Neural crest cell (in vitro differentiated cells): ENCODE results near the gene LTA. TPM values are rescaled to one million over a fixed set of nuclear protein-coding genes. Genes with fewer than 3 reads are reported as not detected.
"Not testable (repeated sequence)": the region's sequence is repeated elsewhere in the genome, so short reads cannot be mapped to it uniquely, and the experiment has no call there.

Experiments
- DNase-seq: peaks from one replicate; pipeline ENCODE4 v3.0.0; 2021; ENCODE audit warnings: low read depth, mixed read lengths, low spot score
- H3K27ac Mint-ChIP-seq: one replicate; pipeline ENCODE4 v1.8.0; 2021; ENCODE audit warnings: mild to moderate bottlenecking, mixed read lengths; ENCODE audit not compliant: unreplicated experiment
- H3K27me3 Mint-ChIP-seq: 2 replicates; pipeline ENCODE4 v1.8.0; 2021; ENCODE audit warnings: low read depth, mild to moderate bottlenecking, mixed read lengths
- H3K36me3 Mint-ChIP-seq: 2 replicates; pipeline ENCODE4 v1.8.0; 2021; ENCODE audit warnings: low read depth, mild to moderate bottlenecking, mixed read lengths
- H3K4me1 Mint-ChIP-seq: 2 replicates; pipeline ENCODE4 v1.8.0; 2021; ENCODE audit warnings: mixed read lengths
- H3K4me3 Mint-ChIP-seq: one replicate; pipeline ENCODE4 v1.8.0; 2021; ENCODE audit warnings: mild to moderate bottlenecking, mixed read lengths
- H3K9me3 Mint-ChIP-seq: 2 replicates; pipeline ENCODE4 v1.8.0; 2021; ENCODE audit warnings: mixed read lengths
- total RNA-seq: library from RNA; stranded (reverse); gene quantifications from 2 replicates; pipeline ENCODE4 v1.2.1, GENCODE V29; 2021
- TF ChIP-seq, protein P1 (sequence below): fragments of 200-600 bp; sonication (generic); conservative IDR thresholded peaks from 2 replicates; pipeline ENCODE4 v1.5.0; 2021; ENCODE audit warnings: antibody characterized with exemption, mild to moderate bottlenecking

The LTA gene
- total RNA-seq, 1 donor from 2014 or later: 0.26 TPM

DNA sequence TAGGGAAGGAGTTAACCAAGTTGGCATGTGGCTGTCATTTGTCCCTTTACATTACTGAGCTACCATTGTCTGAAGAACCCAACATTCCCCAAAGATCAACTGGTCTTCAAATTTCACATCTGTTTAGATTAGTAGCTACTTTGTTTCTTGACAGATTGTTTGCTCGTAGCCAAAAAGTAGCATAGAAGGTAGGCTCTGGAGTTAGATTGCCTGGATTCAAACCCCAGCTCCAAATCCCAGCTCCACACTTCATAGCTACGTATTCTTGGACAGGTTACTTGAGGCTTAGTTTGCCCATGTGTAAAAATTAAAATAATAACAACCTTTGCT lies 23.6 kb upstream of the LTA start:
- Mint-ChIP-seq H3K4me3 (peak overlapping the region; percentile 63), H3K27me3 (no peaks in the 10 kb centered on the region), H3K27ac (no peak overlapping the region), H3K9me3 (no peaks in the 10 kb centered on the region), H3K36me3 (no peaks in the 10 kb centered on the region), H3K4me1 (peaks cover 36% of the 10 kb centered on the region)
- no peak for DNase-seq
- TF ChIP-seq, protein P1, sequence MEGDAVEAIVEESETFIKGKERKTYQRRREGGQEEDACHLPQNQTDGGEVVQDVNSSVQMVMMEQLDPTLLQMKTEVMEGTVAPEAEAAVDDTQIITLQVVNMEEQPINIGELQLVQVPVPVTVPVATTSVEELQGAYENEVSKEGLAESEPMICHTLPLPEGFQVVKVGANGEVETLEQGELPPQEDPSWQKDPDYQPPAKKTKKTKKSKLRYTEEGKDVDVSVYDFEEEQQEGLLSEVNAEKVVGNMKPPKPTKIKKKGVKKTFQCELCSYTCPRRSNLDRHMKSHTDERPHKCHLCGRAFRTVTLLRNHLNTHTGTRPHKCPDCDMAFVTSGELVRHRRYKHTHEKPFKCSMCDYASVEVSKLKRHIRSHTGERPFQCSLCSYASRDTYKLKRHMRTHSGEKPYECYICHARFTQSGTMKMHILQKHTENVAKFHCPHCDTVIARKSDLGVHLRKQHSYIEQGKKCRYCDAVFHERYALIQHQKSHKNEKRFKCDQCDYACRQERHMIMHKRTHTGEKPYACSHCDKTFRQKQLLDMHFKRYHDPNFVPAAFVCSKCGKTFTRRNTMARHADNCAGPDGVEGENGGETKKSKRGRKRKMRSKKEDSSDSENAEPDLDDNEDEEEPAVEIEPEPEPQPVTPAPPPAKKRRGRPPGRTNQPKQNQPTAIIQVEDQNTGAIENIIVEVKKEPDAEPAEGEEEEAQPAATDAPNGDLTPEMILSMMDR: no peak

DNA sequence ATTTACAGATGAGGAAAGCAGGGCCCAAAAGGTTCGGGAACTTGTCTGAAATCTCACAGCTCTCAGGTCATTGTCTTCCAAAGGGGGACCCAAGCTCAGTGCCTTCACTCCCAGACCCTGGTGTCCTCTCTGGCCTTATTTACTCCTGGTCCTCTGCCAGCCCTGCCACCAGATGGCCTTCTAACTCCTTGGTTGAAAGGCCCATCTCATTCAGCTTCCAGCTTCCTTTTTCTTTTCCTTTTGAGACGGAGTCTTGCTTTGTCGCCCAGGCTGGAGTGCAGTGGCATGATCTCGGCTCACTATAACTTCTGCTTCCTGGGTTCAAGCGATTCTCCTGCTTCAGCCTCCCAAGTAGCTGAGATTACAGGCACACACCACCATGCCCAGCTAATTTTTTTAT lies 20.7 kb upstream of the LTA start:
- Mint-ChIP-seq H3K4me1 (peaks cover 27% of the 10 kb centered on the region), H3K4me3 (peak overlapping the region; percentile 54)
- not testable (repeated sequence) for H3K9me3 Mint-ChIP-seq, H3K27me3 Mint-ChIP-seq, H3K36me3 Mint-ChIP-seq, DNase-seq, H3K27ac Mint-ChIP-seq
- TF ChIP-seq, protein P1: peak; percentile 52

DNA sequence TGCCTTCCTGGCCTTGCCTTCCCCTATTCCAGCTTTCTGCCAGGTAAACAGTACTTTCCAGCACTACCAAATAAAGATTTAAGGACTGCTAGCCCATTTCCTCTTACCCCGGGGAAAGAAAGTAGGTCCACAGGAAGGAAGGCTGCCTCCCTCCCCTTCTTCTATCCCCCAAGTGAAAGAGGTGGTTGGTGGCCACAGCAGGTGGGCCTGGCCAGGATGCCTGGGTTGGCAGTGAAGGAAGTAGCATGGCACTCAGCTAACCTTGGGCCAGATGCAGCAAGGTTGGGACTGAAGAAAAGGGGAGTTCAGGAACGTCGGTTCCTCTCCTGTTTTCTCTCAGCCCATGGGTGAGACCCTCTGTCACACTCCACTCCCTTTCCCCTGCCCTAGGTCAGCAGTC lies 15.8 kb upstream of the LTA start:
- Mint-ChIP-seq H3K4me3 (no peak overlapping the region), H3K36me3 (peaks cover 11% of the 10 kb centered on the region), H3K9me3 (no peaks in the 10 kb centered on the region), H3K4me1 (peaks cover 18% of the 10 kb centered on the region), H3K27me3 (no peaks in the 10 kb centered on the region), H3K27ac (no peak overlapping the region)
- no peak for DNase-seq
- TF ChIP-seq, protein P1: no peak

DNA sequence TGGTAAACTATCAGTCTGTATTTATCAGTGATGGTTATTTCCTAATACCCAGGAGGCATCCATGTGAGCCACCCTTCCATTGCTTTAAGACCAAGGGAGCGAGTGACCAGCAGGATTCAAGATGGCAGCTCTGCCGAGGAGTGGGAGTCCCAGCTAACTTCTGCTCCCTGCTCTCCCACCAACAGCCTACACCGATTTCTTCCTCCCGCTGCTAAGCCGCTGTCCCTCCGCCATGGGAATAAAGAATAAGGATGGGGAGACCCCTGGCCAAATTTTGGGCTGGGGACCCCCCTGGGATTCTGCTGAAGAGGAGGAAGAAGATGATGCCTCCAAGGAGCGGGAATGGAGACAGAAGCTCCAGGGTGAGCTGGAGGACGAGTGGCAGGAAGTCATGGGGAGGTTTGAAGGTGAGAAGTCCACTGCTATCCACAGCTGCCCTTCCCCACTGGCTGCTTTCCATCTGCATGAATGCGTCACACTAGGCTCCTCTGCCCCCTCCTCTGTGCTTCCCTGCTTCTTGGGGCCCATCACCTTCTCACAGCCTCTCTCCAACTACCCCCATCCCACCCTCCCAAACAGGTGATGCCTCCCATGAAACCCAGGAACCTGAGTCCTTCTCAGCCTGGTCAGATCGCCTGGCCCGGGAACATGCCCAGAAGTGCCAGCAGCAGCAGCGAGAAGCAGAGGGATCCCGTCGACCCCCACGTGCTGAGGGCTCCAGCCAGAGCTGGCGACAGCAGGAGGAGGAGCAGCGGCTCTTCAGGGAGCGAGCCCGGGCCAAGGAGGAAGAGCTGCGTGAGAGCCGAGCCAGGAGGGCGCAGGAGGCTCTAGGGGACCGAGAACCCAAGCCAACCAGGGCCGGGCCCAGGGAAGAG lies 14.4 kb upstream of the LTA start:
- H3K4me1 Mint-ChIP-seq: peaks cover 18% of the 10 kb centered on the region
- no peak overlapping the region for H3K4me3 Mint-ChIP-seq
- no peaks in the 10 kb centered on the region for H3K9me3 Mint-ChIP-seq
- TF ChIP-seq, protein P1: no peak
- no peaks in the 10 kb centered on the region for H3K27me3 Mint-ChIP-seq
- no peak for DNase-seq
- no peak overlapping the region for H3K27ac Mint-ChIP-seq
- peaks cover 16% of the 10 kb centered on the region for H3K36me3 Mint-ChIP-seq

DNA sequence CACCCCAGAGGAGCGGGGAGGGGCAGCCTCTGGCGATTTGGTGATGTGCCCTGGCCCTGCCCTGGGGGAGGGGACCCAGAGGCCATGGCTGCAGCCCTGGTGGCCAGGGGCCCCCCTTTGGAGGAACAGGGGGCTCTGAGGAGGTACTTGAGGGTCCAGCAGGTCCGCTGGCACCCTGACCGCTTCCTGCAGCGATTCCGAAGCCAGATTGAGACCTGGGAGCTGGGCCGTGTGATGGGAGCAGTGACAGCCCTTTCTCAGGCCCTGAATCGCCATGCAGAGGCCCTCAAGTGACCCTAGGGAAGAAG lies 13.8 kb upstream of the LTA start:
- no peaks in the 10 kb centered on the region for H3K9me3 Mint-ChIP-seq
- no peaks in the 10 kb centered on the region for H3K27me3 Mint-ChIP-seq
- peaks cover 18% of the 10 kb centered on the region for H3K4me1 Mint-ChIP-seq
- TF ChIP-seq, protein P1: no peak
- H3K4me3 Mint-ChIP-seq: no peak overlapping the region
- DNase-seq: no peak
- no peak overlapping the region for H3K27ac Mint-ChIP-seq
- peaks cover 16% of the 10 kb centered on the region for H3K36me3 Mint-ChIP-seq
